IMR-90 (cell line): ENCODE results near the gene ROBO1.

Experiments used
- ELK1 ChIP-seq: fragments of 150-350 bp; IDR thresholded peaks from 2 replicates; pipeline ENCODE4 v1.6.1; 2016; ENCODE audit warnings: low read depth, mild to moderate bottlenecking, low read length, moderate library complexity, borderline replicate concordance
- POLR2A ChIP-seq: IDR thresholded peaks from 2 replicates; pipeline ENCODE4 v1.6.1; 2012; ENCODE audit warnings: mild to moderate bottlenecking, low read depth, low read length
- RCOR1 ChIP-seq: IDR thresholded peaks from 2 replicates; pipeline ENCODE4 v1.6.1; 2012; ENCODE audit warnings: mild to moderate bottlenecking, low read length, improper control_type of control experiment; ENCODE audit not compliant: insufficient replicate concordance
- USF2 ChIP-seq: fragments of 150-350 bp; IDR thresholded peaks from 2 replicates; pipeline ENCODE4 v1.6.1; 2017; ENCODE audit warnings: mild to moderate bottlenecking, antibody characterized with exemption, low read length, low read depth

- TF ChIP-seq RCOR1 (no peak), USF2 (no peak), ELK1 (no peak), POLR2A (no peak)
Observed at GRCh38 chr3:79406175-79406574, 361.6 kb downstream of the ROBO1 start.
